Memory B cell (primary cell): ENCODE data around the gene SKIC3.

Source experiments
- ATAC-seq: fragments of 150-1000 bp; cut with Tn5 transposase; 2 replicates; pipeline ENCODE4 v1.10.0; 2021; ENCODE audit warnings: low read depth, mild to moderate bottlenecking, moderate library complexity
- DNase-seq, 2 donors: peaks; one replicate each; pipeline ENCODE4 v3.0.0; 2022; ENCODE audit warnings: low spot score in 2 of 2
- H3K27ac Mint-ChIP-seq: one replicate; pipeline ENCODE4 v1.8.0; 2022; ENCODE audit warnings: mild to moderate bottlenecking, moderate library complexity, mixed read lengths
- H3K27me3 Mint-ChIP-seq: one replicate; pipeline ENCODE4 v1.8.0; 2022; ENCODE audit warnings: mixed read lengths
- H3K36me3 Mint-ChIP-seq: one replicate; pipeline ENCODE4 v1.8.0; 2022; ENCODE audit warnings: mild to moderate bottlenecking, mixed read lengths
- H3K4me1 Mint-ChIP-seq: one replicate; pipeline ENCODE4 v1.8.0; 2022; ENCODE audit warnings: mixed read lengths
- H3K4me3 Mint-ChIP-seq: one replicate; pipeline ENCODE4 v1.8.0; 2022; ENCODE audit warnings: mild to moderate bottlenecking, moderate library complexity, mixed read lengths
- H3K9me3 Mint-ChIP-seq: one replicate; pipeline ENCODE4 v1.8.0; 2022; ENCODE audit warnings: mixed read lengths

SKIC3 gene

GRCh38 chr5:95519151-95519550 is 35.6 kb downstream of the SKIC3 start:
- ATAC-seq (no peak), DNase-seq (no peak)
- Mint-ChIP-seq H3K27ac (no peak overlapping the region), H3K27me3 (no peaks in the 10 kb centered on the region), H3K4me3 (no peak overlapping the region), H3K9me3 (peaks cover 2% of the 10 kb centered on the region), H3K4me1 (no peaks in the 10 kb centered on the region), H3K36me3 (peaks cover 26% of the 10 kb centered on the region)

- ATAC-seq (no peak), DNase-seq (no peak)
- H3K9me3 Mint-ChIP-seq = peaks cover 2% of the 10 kb centered on the region
- no peaks in the 10 kb centered on the region for H3K27me3 Mint-ChIP-seq
- no peak overlapping the region for H3K4me3 Mint-ChIP-seq
- H3K27ac Mint-ChIP-seq = no peak overlapping the region
- H3K36me3 Mint-ChIP-seq = peaks cover 28% of the 10 kb centered on the region
- H3K4me1 Mint-ChIP-seq = no peaks in the 10 kb centered on the region
These were observed 36.4 kb downstream of the SKIC3 start for GRCh38 chr5:95518417-95518816.

- Mint-ChIP-seq H3K27me3 (no peaks in the 10 kb centered on the region), H3K4me1 (no peaks in the 10 kb centered on the region), H3K36me3 (peaks cover 40% of the 10 kb centered on the region), H3K4me3 (no peak overlapping the region), H3K9me3 (no peaks in the 10 kb centered on the region), H3K27ac (no peak overlapping the region)
- no peak for ATAC-seq
- DNase-seq = no peak
These were observed 43.2 kb downstream of the SKIC3 start for GRCh38 chr5:95511606-95512005.

GRCh38 chr5:95508550-95508949 is 46.2 kb downstream of the SKIC3 start:
- Mint-ChIP-seq H3K9me3 (no peaks in the 10 kb centered on the region), H3K4me1 (no peaks in the 10 kb centered on the region), H3K4me3 (no peak overlapping the region), H3K27ac (no peak overlapping the region), H3K27me3 (no peaks in the 10 kb centered on the region), H3K36me3 (peaks cover 40% of the 10 kb centered on the region)
- DNase-seq = no peak
- ATAC-seq = no peak
